Stimulated activated naive B cell treated with anti-CD40 and anti-IgM and Interleukin-4, amounts not matched to agents 10 μg/mL and 1 μg/mL and 100 μg/mL, for 72 hours (primary cell): ENCODE results near the gene FADD.
A peak's percentile ranks its signal among the peaks of the same experiment; 100 is the strongest.
"Not testable (repeated sequence)": the region's sequence is repeated elsewhere in the genome, so short reads cannot be mapped to it uniquely, and the experiment has no call there.

Source experiments
- ATAC-seq, 2 donors: fragments of 150-1000 bp; cut with Tn5 transposase; replicated peaks; 2 replicates each; pipeline ENCODE4 v1.10.0; 2021; ENCODE audit warnings: moderate library complexity in 1 of 2
- DNase-seq: peaks from one replicate; pipeline ENCODE4 v3.0.0; 2021
- H3K27ac Mint-ChIP-seq: one replicate; pipeline ENCODE4 v1.8.0; 2022; ENCODE audit warnings: mild to moderate bottlenecking, mixed read lengths
- H3K27me3 Mint-ChIP-seq, 2 donors: one replicate each; pipeline ENCODE4 v1.8.0; 2022; ENCODE audit warnings: mixed read lengths in 2 of 2
- H3K36me3 Mint-ChIP-seq, 2 donors: one replicate each; pipeline ENCODE4 v1.8.0; 2022; ENCODE audit warnings: mixed read lengths in 2 of 2, mild to moderate bottlenecking in 1 of 2
- H3K4me1 Mint-ChIP-seq, 2 donors: one replicate each; pipeline ENCODE4 v1.8.0; 2022; ENCODE audit warnings: mixed read lengths in 2 of 2, mild to moderate bottlenecking in 1 of 2
- H3K4me3 Mint-ChIP-seq, 2 donors: one replicate each; pipeline ENCODE4 v1.8.0; 2022; ENCODE audit warnings: mild to moderate bottlenecking in 2 of 2, mixed read lengths in 2 of 2, moderate library complexity in 1 of 2
- H3K9me3 Mint-ChIP-seq, 2 donors: one replicate each; pipeline ENCODE4 v1.8.0; 2022; ENCODE audit warnings: mixed read lengths in 2 of 2, mild to moderate bottlenecking in 1 of 2

FADD gene

DNA sequence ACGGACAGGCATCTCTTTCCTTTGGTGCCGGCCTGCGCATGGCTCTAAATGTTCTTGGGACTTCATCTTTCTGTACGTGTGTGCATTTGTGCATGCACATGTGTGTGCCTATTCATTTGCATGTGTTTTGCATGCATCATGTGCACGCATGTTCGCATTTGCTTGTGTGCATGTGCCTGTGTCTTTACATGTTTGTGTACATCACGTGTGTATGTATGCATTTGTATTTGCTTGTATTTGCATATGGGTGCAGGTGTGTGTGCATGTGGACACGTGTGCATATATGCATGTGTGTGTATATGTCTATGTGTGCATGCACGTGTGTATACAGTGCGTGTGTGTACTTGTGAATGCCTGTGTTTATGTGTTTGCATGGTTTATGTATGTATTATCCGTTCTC is 13.5 kb upstream of the FADD start:
- Mint-ChIP-seq H3K4me1 (peaks cover 0 to 6% of the 10 kb centered on the region in 2 donors), H3K4me3 (no peak overlapping the region), H3K27me3 (peaks cover 19 to 27% of the 10 kb centered on the region in 2 donors), H3K27ac (no peak overlapping the region), H3K9me3 (no peaks in the 10 kb centered on the region), H3K36me3 (no peaks in the 10 kb centered on the region)
- no peak for ATAC-seq
- DNase-seq: no peak

DNA sequence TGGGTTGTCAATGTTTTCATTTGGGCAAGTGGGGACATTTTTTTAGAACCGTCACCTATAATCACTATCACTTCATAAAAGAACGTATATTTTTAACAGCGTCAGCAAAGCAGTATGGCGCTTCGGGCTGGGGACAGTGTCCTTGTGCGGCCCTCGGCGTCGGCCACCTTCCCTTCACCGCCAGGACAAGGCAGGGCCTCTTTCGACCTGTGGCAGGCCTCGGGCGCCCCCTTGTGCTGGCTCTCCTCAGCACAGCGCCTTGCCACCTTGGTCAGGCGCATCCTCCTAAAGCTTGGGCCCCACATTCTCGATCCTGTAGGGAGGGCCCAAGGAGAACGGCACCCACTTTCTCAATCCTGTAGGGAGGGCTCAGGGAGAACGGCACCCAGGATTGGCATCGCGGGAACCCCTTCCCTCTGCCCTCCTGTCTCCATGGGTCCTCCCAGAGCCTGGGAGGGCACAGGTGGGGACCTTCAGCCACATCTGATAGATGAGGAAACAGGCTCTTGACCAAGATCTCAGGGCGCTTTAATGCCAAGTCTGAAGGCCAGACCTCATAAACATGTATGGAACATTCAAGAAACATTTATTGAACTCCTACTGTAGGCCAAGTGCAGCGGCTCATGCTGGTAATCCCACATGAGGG is 11.5 kb upstream of the FADD start:
- Mint-ChIP-seq H3K27me3 (peaks cover 16 to 21% of the 10 kb centered on the region in 2 donors), H3K27ac (no peak overlapping the region), H3K9me3 (no peaks in the 10 kb centered on the region), H3K36me3 (no peaks in the 10 kb centered on the region), H3K4me3 (no peak overlapping the region), H3K4me1 (peaks cover 3 to 6% of the 10 kb centered on the region in 2 donors)
- DNase-seq: peak; percentile 48
- peak; percentile 82 to 88 for ATAC-seq

DNA sequence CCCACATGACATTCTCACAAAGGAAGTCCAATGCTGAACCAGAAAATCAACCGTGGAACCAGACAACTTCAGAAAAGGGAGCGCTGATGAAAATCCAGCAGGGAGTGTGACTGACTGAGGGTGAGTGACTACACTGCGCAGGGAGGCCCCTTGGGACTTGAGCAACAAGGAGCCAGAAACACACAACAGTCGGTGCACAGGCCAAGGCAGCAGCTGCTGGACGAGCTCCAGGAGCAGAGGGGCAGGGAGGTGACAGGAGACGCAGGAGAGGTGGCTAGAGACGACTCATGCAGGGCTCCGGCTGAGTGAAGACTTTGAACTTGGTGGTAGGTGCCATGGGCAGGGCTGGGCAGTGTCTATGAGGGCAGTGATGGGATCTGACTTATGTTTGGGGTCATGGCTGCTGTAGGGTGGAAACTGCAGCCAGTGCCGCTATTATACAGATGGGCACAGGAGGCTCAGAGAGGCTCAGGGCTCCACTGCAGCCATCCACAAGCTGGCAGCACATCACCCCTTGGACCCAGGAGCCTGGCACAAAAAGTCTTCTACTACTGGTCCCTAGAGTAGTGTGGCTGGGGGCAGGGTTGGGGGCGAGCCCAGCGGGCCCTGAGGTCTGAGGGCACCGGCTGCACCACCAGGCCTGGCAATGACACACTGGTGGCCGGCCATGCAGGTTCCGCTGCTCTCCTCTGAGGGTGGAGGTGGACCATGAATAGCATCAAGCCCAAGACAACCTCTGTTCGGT is 10.3 kb upstream of the FADD start:
- no peak for ATAC-seq
- no peak for DNase-seq
- no peaks in the 10 kb centered on the region for H3K36me3 Mint-ChIP-seq
- H3K9me3 Mint-ChIP-seq: no peaks in the 10 kb centered on the region
- H3K4me3 Mint-ChIP-seq: no peak overlapping the region
- peaks cover 16% of the 10 kb centered on the region in 2 donors for H3K27me3 Mint-ChIP-seq
- no peak overlapping the region for H3K27ac Mint-ChIP-seq
- peaks cover 3 to 6% of the 10 kb centered on the region in 2 donors for H3K4me1 Mint-ChIP-seq

DNA sequence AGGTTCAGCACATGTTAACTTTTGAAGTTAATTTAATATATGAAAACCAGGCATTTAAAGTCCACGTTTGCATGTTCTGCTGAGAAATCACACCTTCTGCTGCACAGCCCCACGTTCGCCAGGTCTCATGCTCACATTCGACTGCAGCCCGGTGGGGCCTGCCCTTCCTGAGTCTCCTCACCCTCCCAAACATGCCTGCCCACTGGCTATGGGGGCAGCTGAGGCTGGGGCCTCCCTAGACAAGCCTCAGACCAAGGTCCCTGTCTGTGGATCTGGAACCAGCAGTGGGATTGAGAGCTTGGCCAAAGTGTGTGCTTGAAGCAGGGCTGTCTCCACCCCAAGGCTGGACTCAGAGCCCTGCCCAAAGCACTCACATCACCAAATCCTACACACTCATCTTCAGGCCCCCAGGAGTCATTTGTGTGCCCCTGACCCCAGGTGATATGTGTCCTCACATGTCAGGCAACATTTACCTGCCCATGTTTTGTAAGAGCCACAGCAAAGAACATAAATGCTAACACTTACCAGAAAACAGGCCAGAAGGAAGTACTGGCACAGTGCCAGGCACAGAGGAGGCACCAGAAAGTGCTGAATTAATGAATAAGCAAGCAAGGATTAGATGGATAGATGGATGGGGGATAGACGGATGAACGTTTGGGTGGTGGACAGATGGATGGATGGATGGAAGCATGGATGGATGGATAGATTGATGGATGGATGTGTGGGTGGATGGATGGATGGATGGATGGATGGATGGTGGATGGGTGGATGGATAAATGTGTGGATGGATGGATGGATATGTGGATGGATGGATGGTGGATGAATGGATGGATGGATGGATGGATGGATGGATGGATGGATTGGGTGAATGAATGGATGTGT is 9.4 kb upstream of the FADD start:
- Mint-ChIP-seq H3K36me3 (no peaks in the 10 kb centered on the region), H3K4me1 (peaks cover 3 to 6% of the 10 kb centered on the region in 2 donors), H3K27ac (no peak overlapping the region), H3K27me3 (peaks cover 16 to 18% of the 10 kb centered on the region in 2 donors), H3K9me3 (no peaks in the 10 kb centered on the region), H3K4me3 (no peak overlapping the region)
- DNase-seq: no peak
- no peak for ATAC-seq

DNA sequence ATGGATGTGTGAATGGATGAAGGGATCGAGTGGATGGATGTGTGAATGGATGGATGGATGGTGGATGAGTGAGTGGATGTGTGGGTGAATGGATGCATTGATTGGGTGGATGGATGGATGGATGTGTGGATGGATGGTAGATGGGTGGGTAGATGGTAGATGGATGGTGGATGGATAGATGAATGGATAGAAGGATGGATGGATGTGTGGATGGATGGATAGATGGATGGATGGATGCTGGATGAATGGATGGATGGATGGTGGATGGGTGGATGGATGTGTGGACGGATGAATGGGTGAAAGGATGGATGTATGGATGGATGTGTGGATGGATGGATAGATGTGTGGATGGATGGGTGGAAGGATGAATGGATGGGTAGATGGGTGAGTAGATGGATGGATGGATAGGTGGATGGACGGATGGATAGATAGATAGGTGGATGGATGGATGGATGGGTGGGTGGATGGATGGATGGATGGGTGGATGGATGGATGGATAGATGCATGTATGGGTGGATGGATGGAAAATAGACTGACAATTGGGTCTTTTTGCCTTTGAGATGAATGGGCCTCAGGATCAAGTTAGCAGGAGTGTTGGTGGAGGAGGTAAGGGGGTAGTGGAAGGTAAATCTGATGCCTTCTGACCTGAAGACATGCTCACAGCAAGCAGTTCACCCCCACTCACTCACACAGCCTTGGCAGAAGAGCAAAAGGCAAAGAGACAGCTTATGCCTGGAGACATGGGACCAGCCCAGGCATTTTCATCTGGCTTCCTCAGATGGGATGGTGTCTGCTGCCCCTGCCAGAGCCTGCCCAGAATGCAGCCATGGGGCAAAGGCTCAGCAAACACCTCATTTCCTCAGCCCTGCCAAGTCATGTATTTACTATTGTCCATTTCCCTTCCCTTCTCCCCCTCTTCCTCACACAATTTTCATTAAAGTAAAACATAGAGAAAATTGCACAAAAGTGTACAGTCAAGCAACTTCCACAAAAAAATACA is 8.0 kb upstream of the FADD start:
- peaks cover 3 to 6% of the 10 kb centered on the region in 2 donors for H3K4me1 Mint-ChIP-seq
- peaks cover 10 to 22% of the 10 kb centered on the region in 2 donors for H3K27me3 Mint-ChIP-seq
- ATAC-seq: no peak
- no peak overlapping the region for H3K27ac Mint-ChIP-seq
- H3K9me3 Mint-ChIP-seq: no peaks in the 10 kb centered on the region
- no peak for DNase-seq
- no peaks in the 10 kb centered on the region for H3K36me3 Mint-ChIP-seq
- H3K4me3 Mint-ChIP-seq: no peak overlapping the region

DNA sequence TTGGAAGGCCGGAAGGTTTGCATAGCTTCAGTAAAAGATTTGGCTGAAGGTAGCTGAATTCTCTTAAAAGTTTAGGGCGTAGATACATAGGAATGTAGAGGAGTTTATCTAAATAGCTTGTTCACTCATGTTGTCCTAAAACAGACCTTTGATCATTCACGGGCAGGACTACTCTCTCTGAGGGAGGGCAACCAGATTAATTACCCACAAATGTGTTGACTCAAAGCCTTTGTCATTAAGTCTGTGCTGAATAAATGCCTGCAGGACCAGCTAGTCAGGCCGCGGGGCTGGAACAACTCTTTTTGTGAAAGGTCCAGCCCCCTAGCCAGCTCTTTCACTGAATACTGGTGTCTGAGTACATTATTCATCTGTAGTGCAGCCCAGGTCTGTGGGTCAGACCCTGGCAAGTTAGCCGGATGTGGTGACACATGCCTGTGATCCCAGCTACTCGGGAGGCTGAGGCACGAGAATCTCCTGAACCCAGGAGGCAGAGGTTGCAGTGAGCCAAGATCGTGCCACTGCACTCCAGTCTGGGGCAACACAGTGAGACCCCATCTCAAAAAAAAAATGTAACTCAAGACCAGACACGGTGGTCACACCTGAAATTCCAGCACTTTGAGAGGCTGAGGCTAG is 2.8 kb upstream of the FADD start:
- peaks cover 6 to 12% of the 10 kb centered on the region in 2 donors for H3K36me3 Mint-ChIP-seq
- H3K27me3 Mint-ChIP-seq: peaks cover 5 to 6% of the 10 kb centered on the region in 2 donors
- no peak for ATAC-seq
- H3K27ac Mint-ChIP-seq: peak overlapping the region; percentile 31
- no peak overlapping the region for H3K4me3 Mint-ChIP-seq
- no peaks in the 10 kb centered on the region for H3K9me3 Mint-ChIP-seq
- DNase-seq: no peak
- peaks cover 16 to 25% of the 10 kb centered on the region in 2 donors for H3K4me1 Mint-ChIP-seq

DNA sequence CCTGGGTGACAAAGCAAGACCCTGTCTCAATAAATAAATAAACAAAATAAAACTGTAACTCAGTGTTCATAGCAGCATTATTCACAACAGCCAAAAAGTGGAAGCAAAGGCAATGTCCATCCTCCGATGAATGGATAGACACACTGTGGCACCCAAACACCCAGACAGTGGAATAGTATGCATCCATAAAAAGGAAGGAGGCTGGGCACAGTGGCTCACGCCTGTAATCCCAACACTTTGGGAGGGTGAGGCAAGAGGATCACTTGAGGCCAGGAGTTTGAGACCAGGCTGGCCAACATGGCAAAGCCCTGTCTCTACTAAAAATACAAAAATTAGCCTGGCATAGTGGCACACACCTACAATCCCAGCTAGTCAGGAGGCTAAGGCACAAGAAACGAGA is 2.0 kb upstream of the FADD start:
- H3K4me3 Mint-ChIP-seq: not testable (repeated sequence)

DNA sequence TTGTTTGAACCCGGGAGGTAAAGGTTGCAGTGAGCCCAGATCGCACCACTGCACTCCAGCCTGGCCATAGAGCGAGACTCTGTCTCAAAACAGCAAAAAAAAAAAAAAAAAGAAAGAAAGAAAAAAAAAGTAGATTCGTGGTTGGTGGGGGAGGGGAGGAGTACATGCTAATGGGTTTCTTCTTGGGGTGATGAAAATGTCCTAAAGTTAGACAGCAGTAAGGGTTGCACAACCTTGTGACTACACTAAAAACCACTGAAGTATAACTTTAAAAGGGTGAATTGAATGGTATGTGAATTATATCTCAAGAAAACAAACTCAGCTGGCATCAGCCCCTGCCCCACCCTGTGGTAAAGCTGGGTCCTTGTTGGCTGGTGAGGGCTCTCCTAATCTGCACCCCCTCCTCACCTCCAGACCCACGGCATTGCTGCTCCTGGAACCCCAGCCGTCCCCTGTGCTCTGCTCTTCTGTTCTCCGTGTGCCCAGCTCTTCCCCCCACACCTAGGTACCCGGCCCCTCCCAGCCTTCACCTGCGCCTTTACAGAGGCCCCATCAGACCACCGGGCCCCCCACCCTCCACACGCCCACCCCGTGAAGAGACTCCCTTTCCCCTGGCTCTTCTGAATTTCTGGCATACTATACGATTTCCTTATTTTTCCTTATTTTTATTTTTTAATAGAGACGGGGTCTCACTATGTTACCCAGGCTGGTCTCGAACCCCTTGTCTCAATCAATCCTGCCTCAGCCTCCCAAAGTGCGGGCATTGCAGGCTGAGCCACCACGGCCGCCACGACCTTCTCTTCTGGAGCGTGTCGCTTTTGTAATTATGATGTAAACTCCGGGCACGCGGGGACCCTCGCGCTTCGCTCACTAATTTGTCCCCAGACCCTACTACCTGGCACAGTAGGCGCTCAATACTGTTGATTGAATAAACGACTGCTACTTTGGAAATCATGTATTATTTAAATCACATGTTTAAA is 924 bp upstream of the FADD start:
- ATAC-seq (no peak), DNase-seq (no peak)
- H3K9me3 Mint-ChIP-seq: no peaks in the 10 kb centered on the region
- peaks cover 12 to 28% of the 10 kb centered on the region in 2 donors for H3K36me3 Mint-ChIP-seq
- peak overlapping the region; percentile 96 for H3K27ac Mint-ChIP-seq
- peaks cover 0 to 6% of the 10 kb centered on the region in 2 donors for H3K27me3 Mint-ChIP-seq
- peaks cover 20 to 40% of the 10 kb centered on the region in 2 donors for H3K4me1 Mint-ChIP-seq
- H3K4me3 Mint-ChIP-seq: peak overlapping the region; percentile 92

More for the DNA sequence above, 2.0 kb upstream of the FADD start:
- H3K9me3 Mint-ChIP-seq, H3K27me3 Mint-ChIP-seq, DNase-seq, ATAC-seq, H3K27ac Mint-ChIP-seq: not testable (repeated sequence)
- H3K36me3 Mint-ChIP-seq: peaks cover 9 to 19% of the 10 kb centered on the region in 2 donors
- peaks cover 19 to 32% of the 10 kb centered on the region in 2 donors for H3K4me1 Mint-ChIP-seq

DNA sequence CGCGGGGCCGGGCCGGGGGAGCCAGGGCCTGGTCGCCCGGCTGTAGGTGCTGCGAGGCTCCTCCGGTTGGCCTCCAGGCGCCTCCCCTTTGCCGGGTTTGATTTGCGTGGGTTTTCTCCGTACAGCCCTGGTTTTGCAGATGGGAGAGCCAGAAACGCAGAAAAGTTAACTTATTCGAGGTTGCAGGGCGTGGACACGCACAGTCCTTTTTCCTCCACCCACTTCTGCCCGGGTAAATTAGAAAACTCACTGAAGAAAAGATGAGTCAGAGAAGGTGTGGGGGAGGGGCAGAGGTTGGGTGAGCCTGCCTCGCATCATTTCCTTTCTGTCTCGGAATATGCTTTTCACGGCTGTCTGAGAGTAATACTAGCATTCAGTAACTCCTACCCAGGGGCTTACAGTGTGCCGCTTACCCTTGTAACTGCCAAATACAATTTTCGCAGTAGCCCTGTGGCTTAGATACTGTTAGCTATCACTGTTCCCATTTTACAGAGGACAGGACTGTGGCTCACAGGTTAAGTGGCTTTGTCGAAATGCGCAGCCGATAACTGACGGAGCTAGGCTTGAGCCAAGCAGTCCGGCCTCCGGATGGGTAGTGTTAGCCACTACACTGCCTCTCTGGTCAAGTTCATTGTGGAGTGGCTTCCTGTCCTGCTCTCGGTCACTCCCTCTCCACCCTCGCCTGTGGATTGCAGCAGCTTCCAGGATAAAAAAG is 812 bp downstream of the FADD start:
- H3K4me3 Mint-ChIP-seq: peak overlapping the region; percentile 92
- H3K27ac Mint-ChIP-seq: peak overlapping the region; percentile 96
- H3K27me3 Mint-ChIP-seq: peaks cover 0 to 2% of the 10 kb centered on the region in 2 donors
- H3K9me3 Mint-ChIP-seq: no peaks in the 10 kb centered on the region
- peak; percentile 65 to 68 for ATAC-seq
- DNase-seq: peak; percentile 64
- H3K36me3 Mint-ChIP-seq: peaks cover 18 to 40% of the 10 kb centered on the region in 2 donors
- H3K4me1 Mint-ChIP-seq: peaks cover 27 to 57% of the 10 kb centered on the region in 2 donors

DNA sequence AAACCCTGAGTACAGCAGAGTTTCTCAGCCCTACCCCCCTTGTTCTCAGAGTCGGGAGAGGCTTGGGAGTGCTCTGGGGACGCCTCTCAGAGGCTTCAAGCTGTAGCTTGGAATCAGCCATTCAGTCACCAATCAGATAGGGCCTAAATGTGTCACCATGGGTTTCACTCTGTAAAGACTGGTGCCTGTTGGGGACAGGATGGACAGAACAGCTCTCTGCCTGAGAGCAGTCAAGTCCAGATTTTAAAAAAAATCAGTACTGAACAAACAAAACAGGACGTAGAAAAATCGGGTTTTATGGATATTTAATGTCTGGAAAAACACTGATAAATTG is 1.3 kb downstream of the FADD start:
- peak overlapping the region; percentile 96 for H3K27ac Mint-ChIP-seq
- no peaks in the 10 kb centered on the region for H3K9me3 Mint-ChIP-seq
- ATAC-seq (no peak), DNase-seq (no peak)
- H3K4me1 Mint-ChIP-seq: peaks cover 27 to 63% of the 10 kb centered on the region in 2 donors
- H3K36me3 Mint-ChIP-seq: peaks cover 23 to 45% of the 10 kb centered on the region in 2 donors
- no peaks in the 10 kb centered on the region for H3K27me3 Mint-ChIP-seq
- H3K4me3 Mint-ChIP-seq: peak overlapping the region; percentile 92

DNA sequence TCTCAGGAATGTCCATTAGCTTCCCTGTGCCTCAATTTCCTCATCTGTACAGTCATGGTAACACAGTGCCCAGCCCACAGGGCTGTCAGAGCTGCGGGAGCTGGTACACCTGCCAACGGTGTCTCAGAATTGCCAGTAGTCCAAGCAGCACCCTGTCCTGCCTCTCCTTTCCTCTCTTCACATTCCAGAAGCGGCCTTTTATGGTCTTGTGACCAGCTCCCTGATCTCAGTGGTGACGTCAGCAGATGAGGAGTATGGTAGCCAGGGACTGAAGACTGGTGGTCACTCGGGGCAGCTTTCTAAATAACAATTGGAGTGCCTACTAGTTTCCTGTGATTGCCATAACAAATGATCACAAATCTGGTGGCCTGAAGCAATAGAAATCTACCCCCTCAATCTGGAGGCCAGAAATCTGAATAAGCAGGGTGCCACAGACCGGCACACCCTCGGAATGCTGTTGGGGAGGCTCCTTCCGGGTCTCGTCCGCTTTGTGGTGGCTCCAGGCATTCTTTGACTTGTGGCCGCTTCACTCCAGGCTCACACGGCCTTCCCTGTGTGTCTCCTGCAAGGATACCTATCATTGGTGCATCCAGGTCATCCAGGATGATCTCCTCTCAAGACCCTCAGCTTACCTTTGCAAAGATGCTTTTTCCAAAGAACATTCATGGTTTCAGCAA is 2.1 kb downstream of the FADD start:
- peaks cover 28 to 50% of the 10 kb centered on the region in 2 donors for H3K36me3 Mint-ChIP-seq
- H3K9me3 Mint-ChIP-seq: no peaks in the 10 kb centered on the region

More for the DNA sequence above, 2.1 kb downstream of the FADD start:
- Mint-ChIP-seq H3K4me1 (peaks cover 30 to 70% of the 10 kb centered on the region in 2 donors), H3K27me3 (no peaks in the 10 kb centered on the region), H3K27ac (no peak overlapping the region), H3K4me3 (peak overlapping the region; percentile 92)
- ATAC-seq (no peak), DNase-seq (no peak)
